Osteocyte (in vitro differentiated cells): ENCODE results near the gene ETF1. TPM values are rescaled to one million over a fixed set of nuclear protein-coding genes. Genes with fewer than 3 reads are reported as not detected.
"Not testable (repeated sequence)": the region's sequence is repeated elsewhere in the genome, so short reads cannot be mapped to it uniquely, and the experiment has no call there.

Experiments
- DNase-seq: peaks from one replicate; pipeline ENCODE4 v3.0.0; 2021; ENCODE audit warnings: mixed read lengths; ENCODE audit not compliant: unreplicated experiment; ENCODE audit errors: extremely low spot score
- H3K27ac Mint-ChIP-seq: one replicate; pipeline ENCODE4 v1.8.0; 2021; ENCODE audit warnings: mild to moderate bottlenecking, mixed read lengths; ENCODE audit not compliant: unreplicated experiment
- H3K27me3 Mint-ChIP-seq: one replicate; pipeline ENCODE4 v1.8.0; 2021; ENCODE audit warnings: mixed read lengths; ENCODE audit not compliant: unreplicated experiment
- H3K36me3 Mint-ChIP-seq: one replicate; pipeline ENCODE4 v1.8.0; 2021; ENCODE audit warnings: mixed read lengths; ENCODE audit not compliant: unreplicated experiment
- H3K4me1 Mint-ChIP-seq: one replicate; pipeline ENCODE4 v1.8.0; 2021; ENCODE audit warnings: mixed read lengths; ENCODE audit not compliant: unreplicated experiment
- H3K4me3 Mint-ChIP-seq: one replicate; pipeline ENCODE4 v1.8.0; 2021; ENCODE audit warnings: mild to moderate bottlenecking, moderate library complexity, mixed read lengths; ENCODE audit not compliant: unreplicated experiment
- H3K9me3 Mint-ChIP-seq: one replicate; pipeline ENCODE4 v1.8.0; 2021; ENCODE audit warnings: mixed read lengths; ENCODE audit not compliant: unreplicated experiment
- CTCF ChIP-seq: fragments of 200-600 bp; sonication (generic); IDR thresholded peaks from 2 replicates; pipeline ENCODE4 v1.5.0; 2021; ENCODE audit warnings: antibody characterized with exemption, mild to moderate bottlenecking, moderate library complexity
- total RNA-seq: library from RNA; stranded (reverse); gene quantifications from 2 replicates; pipeline ENCODE4 v1.2.1, GENCODE V29; 2021

ETF1 gene
- total RNA-seq, 1 donor from 2014 or later = 88.3 TPM

- Mint-ChIP-seq H3K4me3 (no peak overlapping the region), H3K9me3 (no peaks in the 10 kb centered on the region), H3K36me3 (peaks cover 41% of the 10 kb centered on the region), H3K4me1 (peaks cover 6% of the 10 kb centered on the region), H3K27me3 (no peaks in the 10 kb centered on the region), H3K27ac (no peak overlapping the region)
- TF ChIP-seq CTCF = no peak
- no peak for DNase-seq
These were observed 34.1 kb downstream of the ETF1 start for GRCh38 chr5:138508958-138509357.

DNA sequence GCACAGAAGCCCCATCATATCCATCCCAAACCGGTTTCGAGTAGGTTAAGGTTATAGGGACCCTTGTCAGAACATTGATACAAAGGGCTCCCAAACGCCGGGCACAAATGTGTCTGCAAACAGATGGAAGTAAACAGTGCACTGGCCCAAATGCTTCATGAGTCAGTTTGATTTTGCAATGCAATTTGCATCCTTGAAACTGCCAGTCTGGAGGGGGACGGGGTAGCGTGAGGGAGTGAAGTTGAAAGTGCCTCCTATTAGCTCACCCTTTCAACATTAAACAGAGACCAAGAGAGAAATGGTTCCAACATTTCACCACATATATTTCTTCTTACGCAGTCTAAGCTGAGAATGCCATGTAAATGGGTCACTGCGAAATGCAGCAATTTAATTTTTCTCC lies 35.6 kb downstream of the ETF1 start:
- peaks cover 34% of the 10 kb centered on the region for H3K36me3 Mint-ChIP-seq
- H3K27me3 Mint-ChIP-seq, H3K4me3 Mint-ChIP-seq, H3K27ac Mint-ChIP-seq, DNase-seq, H3K9me3 Mint-ChIP-seq: not testable (repeated sequence)
- peaks cover 10% of the 10 kb centered on the region for H3K4me1 Mint-ChIP-seq

- Mint-ChIP-seq H3K27me3 (no peaks in the 10 kb centered on the region), H3K27ac (no peak overlapping the region), H3K4me1 (peaks cover 10% of the 10 kb centered on the region), H3K4me3 (no peak overlapping the region), H3K36me3 (peaks cover 31% of the 10 kb centered on the region), H3K9me3 (no peaks in the 10 kb centered on the region)
- TF ChIP-seq CTCF = no peak
- DNase-seq = no peak
These were observed 36.4 kb downstream of the ETF1 start for GRCh38 chr5:138506370-138507306.

DNA sequence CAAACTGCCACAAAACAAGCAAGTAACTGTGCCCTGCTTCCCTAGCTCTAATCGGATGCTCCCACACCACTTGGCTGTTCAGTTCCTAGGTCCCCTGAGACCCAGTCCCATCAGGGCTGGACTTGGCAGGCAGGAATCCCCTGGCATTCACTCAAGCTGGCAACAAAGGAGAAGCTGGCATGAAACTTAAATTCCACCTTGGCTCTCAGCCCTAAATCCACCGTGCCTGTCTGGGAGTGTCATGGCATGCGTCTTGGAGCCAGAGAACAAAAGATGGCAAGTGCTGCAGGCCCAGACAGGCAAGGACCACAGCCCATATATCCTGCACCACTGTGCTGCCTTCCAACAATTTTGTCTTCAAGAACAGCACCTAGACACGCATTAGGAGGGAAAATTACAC lies 38.2 kb downstream of the ETF1 start:
- TF ChIP-seq CTCF = no peak
- Mint-ChIP-seq H3K27me3 (no peaks in the 10 kb centered on the region), H3K9me3 (no peaks in the 10 kb centered on the region), H3K4me3 (no peak overlapping the region), H3K4me1 (peaks cover 10% of the 10 kb centered on the region), H3K27ac (peak overlapping the region; percentile 27), H3K36me3 (peaks cover 20% of the 10 kb centered on the region)
- DNase-seq = no peak

GRCh38 chr5:138503487-138504270 lies 39.4 kb downstream of the ETF1 start:
- peak; percentile 75 for TF ChIP-seq CTCF
- H3K9me3 Mint-ChIP-seq = no peaks in the 10 kb centered on the region
- DNase-seq = no peak
- peaks cover 10% of the 10 kb centered on the region for H3K4me1 Mint-ChIP-seq
- no peak overlapping the region for H3K4me3 Mint-ChIP-seq
- H3K36me3 Mint-ChIP-seq = peaks cover 14% of the 10 kb centered on the region
- peak overlapping the region; percentile 23 for H3K27ac Mint-ChIP-seq
- no peaks in the 10 kb centered on the region for H3K27me3 Mint-ChIP-seq
